H1 (cell line): ENCODE results near the gene WDFY4. TPM values are rescaled to one million over a fixed set of nuclear protein-coding genes. Genes with fewer than 3 reads are reported as not detected.
A peak's percentile ranks its signal among the peaks of the same experiment; 100 is the strongest.

Experiments used
- CTCF ChIA-PET: fragments of 300-600 bp; sonication (Branson Sonifier 250); formaldehyde crosslinking; loops from one replicate; lab custom pipeline; 2021; ENCODE audit not compliant: partially characterized antibody; lab: Charles Lee
- POLR2A ChIA-PET: fragments of 300-600 bp; sonication (Branson Sonifier 250); formaldehyde crosslinking; loops from one replicate; lab custom pipeline; 2021; ENCODE audit warnings: inconsistent platforms; ENCODE audit not compliant: partially characterized antibody; lab: Charles Lee
- DNase-seq, 2 experiments: peaks; one replicate each; pipeline versions ENCODE4 v3.0.0 to v3.0.0-alpha.2; 2010 to 2022; ENCODE audit warnings: low spot score in 2 of 2, low read depth in 1 of 2, mixed read lengths in 1 of 2
- FAIRE-seq: peaks from 2 replicates; lab custom pipeline; 2011; peaks lifted over from hg19 to GRCh38; lab: Jason Lieb, UNC
- H2AFZ ChIP-seq: 2 replicates; pipeline ENCODE4 v1.8.1; 2012; ENCODE audit warnings: low read length, inconsistent platforms
- H2AK5ac ChIP-seq: 2 replicates; pipeline ENCODE4 v1.6.1; 2013; ENCODE audit warnings: low read depth, low read length
- H2BK120ac ChIP-seq: replicated peaks from 2 replicates; pipeline ENCODE3; 2013; ENCODE audit warnings: low read depth, low read length, inconsistent platforms
- H2BK12ac ChIP-seq: 2 replicates; pipeline ENCODE4 v1.6.1; 2013; ENCODE audit warnings: low read depth, low read length
- H2BK15ac ChIP-seq: 2 replicates; pipeline ENCODE4 v1.6.1; 2013; ENCODE audit warnings: low read length
- H2BK20ac ChIP-seq: 2 replicates; pipeline ENCODE4 v1.6.1; 2013; ENCODE audit warnings: low read length
- H2BK5ac ChIP-seq: 2 replicates; pipeline ENCODE4 v1.6.1; 2013; ENCODE audit warnings: low read depth, low read length
- H3K14ac ChIP-seq: 2 replicates; pipeline ENCODE4 v1.6.1; 2013; ENCODE audit warnings: inconsistent platforms; ENCODE audit not compliant: insufficient read length
- H3K18ac ChIP-seq: 2 replicates; pipeline ENCODE4 v1.6.1; 2013; ENCODE audit warnings: low read length; ENCODE audit errors: extremely low read depth
- H3K23ac ChIP-seq: 2 replicates; pipeline ENCODE4 v1.6.1; 2013; ENCODE audit warnings: inconsistent platforms; ENCODE audit not compliant: insufficient read length
- H3K23me2 ChIP-seq: 2 replicates; pipeline ENCODE4 v1.6.1; 2013; ENCODE audit warnings: low read depth, low read length
- H3K27ac ChIP-seq: 2 replicates; pipeline ENCODE4 v1.6.1; 2011; ENCODE audit warnings: low read depth, low read length, inconsistent platforms
- H3K27me3 ChIP-seq, 4 experiments: replicated peaks in 1 of 4; 1 replicate in 1 of 4; 2 replicates in 3 of 4; pipeline versions ENCODE4 v1.6.1 to v1.8.1; 2011 to 2013; ENCODE audit warnings: low read length in 3 of 4, mild to moderate bottlenecking in 3 of 4, inconsistent platforms in 2 of 4, mixed read lengths in 2 of 4, moderate library complexity in 1 of 4; ENCODE audit not compliant: control insufficient read depth in 3 of 4, insufficient read depth in 3 of 4; ENCODE audit errors: extremely low read depth in 1 of 4
- H3K36me3 ChIP-seq, 4 experiments: 2 replicates each; pipeline versions ENCODE4 v1.6.1 to v1.8.1; 2011 to 2013; ENCODE audit warnings: mild to moderate bottlenecking in 4 of 4, low read length in 3 of 4, moderate library complexity in 2 of 4, control low read depth in 1 of 4, inconsistent platforms in 1 of 4; ENCODE audit not compliant: insufficient read depth in 4 of 4, control insufficient read depth in 2 of 4
- H3K4ac ChIP-seq: replicated peaks from 2 replicates; pipeline ENCODE3; 2013; ENCODE audit warnings: low read length, low read depth, mixed read lengths, inconsistent platforms; ENCODE audit not compliant: insufficient read length
- H3K4me1 ChIP-seq, 4 experiments: replicated peaks in 1 of 4; 1 replicate in 1 of 4; 2 replicates in 3 of 4; pipeline versions ENCODE4 v1.6.1 to v1.8.1; 2011 to 2013; ENCODE audit warnings: low read length in 3 of 4, inconsistent platforms in 2 of 4, mixed read lengths in 1 of 4; ENCODE audit not compliant: insufficient read depth in 4 of 4, control insufficient read depth in 3 of 4
- H3K4me2 ChIP-seq, 2 experiments: 2 replicates each; pipeline versions ENCODE4 v1.6.1 to v1.8.1; 2011 to 2013; ENCODE audit warnings: low read depth in 2 of 2, low read length in 2 of 2, control low read depth in 1 of 2, inconsistent platforms in 1 of 2, mild to moderate bottlenecking in 1 of 2; ENCODE audit not compliant: insufficient read depth in 1 of 2
- H3K4me3 ChIP-seq, 4 experiments: fragments of 200-600, 300-600 bp in 1 of 4; sonication (generic), shearing (Covaris generic), sonication (Bioruptor Twin) in 1 of 4; 2 replicates each; pipeline versions ENCODE4 v1.5.1 to v1.8.1; 2011 to 2016; ENCODE audit warnings: low read length in 4 of 4, low read depth in 3 of 4, control low read depth in 2 of 4, inconsistent platforms in 2 of 4, mild to moderate bottlenecking in 2 of 4, mixed read lengths in 1 of 4, moderate library complexity in 1 of 4; ENCODE audit not compliant: insufficient read depth in 2 of 4; ENCODE audit errors: extremely low read depth in 1 of 4
- H3K56ac ChIP-seq: replicated peaks from 2 replicates; pipeline ENCODE3; 2013; ENCODE audit warnings: low read depth, mild to moderate bottlenecking, mixed read lengths, low read length, inconsistent platforms; ENCODE audit not compliant: insufficient read length
- H3K79me1 ChIP-seq: 2 replicates; pipeline ENCODE4 v1.6.1; 2013; ENCODE audit warnings: low read depth, low read length, control low read depth
- H3K79me2 ChIP-seq, 2 experiments: 2 replicates each; pipeline versions ENCODE4 v1.6.1 to v1.8.1; 2012 to 2013; ENCODE audit warnings: low read length in 2 of 2, mild to moderate bottlenecking in 2 of 2, inconsistent platforms in 1 of 2; ENCODE audit not compliant: insufficient read depth in 2 of 2, control insufficient read depth in 1 of 2
- H3K9ac ChIP-seq, 4 experiments: replicated peaks in 1 of 4; 1 replicate in 1 of 4; 2 replicates in 3 of 4; pipeline versions ENCODE4 v1.6.1 to v1.8.1; 2011 to 2013; ENCODE audit warnings: low read depth in 3 of 4, low read length in 3 of 4, control low read depth in 2 of 4, mild to moderate bottlenecking in 2 of 4, moderate library complexity in 2 of 4, inconsistent platforms in 1 of 4; ENCODE audit errors: extremely low read depth in 1 of 4
- H3K9me3 ChIP-seq, 2 experiments: 2 replicates each; pipeline versions ENCODE4 v1.6.1 to v1.8.1; 2012 to 2013; ENCODE audit warnings: mild to moderate bottlenecking in 2 of 2, moderate library complexity in 2 of 2, control low read depth in 1 of 2, inconsistent platforms in 1 of 2, low read depth in 1 of 2, low read length in 1 of 2, mixed read lengths in 1 of 2; ENCODE audit not compliant: insufficient read depth in 2 of 2
- H4K20me1 ChIP-seq, 2 experiments: replicated peaks in 1 of 2; 2 replicates each; pipeline versions ENCODE3 to v1.8.1; 2011 to 2013; ENCODE audit warnings: inconsistent platforms in 2 of 2, low read length in 2 of 2, mild to moderate bottlenecking in 1 of 2; ENCODE audit not compliant: insufficient read depth in 2 of 2, control insufficient read depth in 1 of 2
- H4K5ac ChIP-seq: 2 replicates; pipeline ENCODE4 v1.6.1; 2013; ENCODE audit warnings: low read length, low read depth, mixed read lengths, inconsistent platforms; ENCODE audit not compliant: insufficient read length
- H4K8ac ChIP-seq: 2 replicates; pipeline ENCODE4 v1.8.0; 2013; ENCODE audit warnings: mild to moderate bottlenecking, moderate library complexity, low read length, inconsistent platforms; ENCODE audit not compliant: insufficient read depth; ENCODE audit errors: extremely low read depth
- H4K91ac ChIP-seq: replicated peaks from 2 replicates; pipeline ENCODE3; 2013; ENCODE audit warnings: low read length, mixed read lengths, inconsistent platforms; ENCODE audit not compliant: insufficient read length
- BACH1 ChIP-seq: IDR thresholded peaks from 2 replicates; pipeline ENCODE4 v1.6.1; 2012; ENCODE audit warnings: low read length, improper control_type of control experiment
- TAF1 ChIP-seq: IDR thresholded peaks from 2 replicates; pipeline ENCODE4 v1.6.1; 2011; ENCODE audit warnings: mild to moderate bottlenecking, low read depth, low read length
- WGBS, 2 experiments: shearing (Covaris generic) in 1 of 2; methylation state at CpG; one replicate each; pipeline versions ENCODE4 v1.1.6 to v1.1.7; 2013 to 2015; ENCODE audit warnings: low lambda C conversion rate in 2 of 2, mixed read lengths in 2 of 2, inconsistent platforms in 1 of 2, low coverage in 1 of 2, missing lambda C conversion rate in 1 of 2; ENCODE audit not compliant: insufficient replicate concordance in 2 of 2, insufficient coverage in 1 of 2, insufficient read length in 1 of 2; ENCODE audit errors: extremely low coverage in 1 of 2, missing lambda C conversion rate in 1 of 2; 5-methylcytosine and 5-hydroxymethylcytosine counted together
- polyA plus RNA-seq, 7 experiments: library from polyadenylated mRNA; depleted of rRNA in 3 of 7; stranded (reverse) in 5 of 7; unstranded in 2 of 7; fragments of >200 nt in 5 of 7; fragments of 200-250 nt in 2 of 7; gene quantifications; 1 replicate in 5 of 7; 2 replicates in 1 of 7; 4 replicates in 1 of 7; pipeline versions ENCODE4 v1.2.1 to v1.2.3, GENCODE V29; 2011 to 2013; ENCODE audit warnings: missing spikeins in 2 of 7, mixed read lengths in 2 of 7
- total RNA-seq: library from RNA; stranded (reverse); fragmentation: NEBNext Ultra II Directional; extraction: Animal tissue kit (Norgen Biotek cat#: 25700); gene quantifications from 2 replicates; pipeline ENCODE4 v1.2.1, GENCODE V29; 2021

WDFY4 gene
- total and polyA plus RNA-seq, 2 of the 8 experiments (the other 6 are each of a cell fraction or from before 2014, with no cell fraction given) = not detected

DNA sequence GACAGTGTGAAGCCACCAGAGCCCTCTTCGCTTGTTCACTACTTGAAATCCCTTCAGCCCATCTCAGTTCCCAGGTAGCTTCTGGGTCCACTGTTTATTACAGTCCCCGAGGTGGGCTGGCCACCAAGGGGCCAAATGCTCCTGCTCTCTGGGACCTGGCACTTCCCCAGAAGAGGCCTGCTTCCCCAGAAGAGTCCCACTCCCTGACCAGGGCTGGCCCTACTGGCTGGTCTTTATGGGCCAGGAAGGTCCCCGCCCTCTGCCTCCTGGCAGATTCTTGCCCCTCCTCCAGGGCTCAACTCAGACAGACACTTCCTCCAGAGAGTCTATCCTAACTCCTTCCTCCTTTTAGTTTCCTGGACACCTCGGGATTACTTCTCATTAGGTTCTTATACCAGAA is 325.6 kb downstream of the WDFY4 start:
- H3K27me3 ChIP-seq = no peaks in the 10 kb centered on the region; a peak in 1 of 7 replicates
- no peak overlapping the region for H4K8ac ChIP-seq
- ChIA-PET POLR2A (no interaction called here), CTCF (interaction anchor here (0.7 to 1.9 kb wide), 3 partner anchors 34 to 151 kb away, joined by 3 to 6 read pairs (median 3); no protein-coding TSS in a partner anchor)
- H4K5ac ChIP-seq = no peak overlapping the region
- H2BK5ac ChIP-seq = no peak overlapping the region
- no peak overlapping the region for H3K4me2 ChIP-seq
- no peaks in the 10 kb centered on the region for H3K79me1 ChIP-seq
- no peak overlapping the region for H3K4ac ChIP-seq
- H2BK20ac ChIP-seq = no peak overlapping the region
- H3K4me1 ChIP-seq = no peaks in the 10 kb centered on the region
- H3K27ac ChIP-seq = no peak overlapping the region
- H4K20me1 ChIP-seq = no peaks in the 10 kb centered on the region
- WGBS, 2 experiments = 71% methylated on average over 4 of the region's 4 CpGs; no CpG with 5 or more reads in 1 of the 2 experiments
- H3K23ac ChIP-seq = no peak overlapping the region
- H3K18ac ChIP-seq = no peak overlapping the region
- H3K56ac ChIP-seq = no peak overlapping the region
- no peak overlapping the region for H2AFZ ChIP-seq
- H3K36me3 ChIP-seq = no peaks in the 10 kb centered on the region
- H3K23me2 ChIP-seq = no peaks in the 10 kb centered on the region
- no peak overlapping the region for H2BK12ac ChIP-seq
- H3K4me3 ChIP-seq = no peak overlapping the region
- no peak overlapping the region for H2BK15ac ChIP-seq
- no peaks in the 10 kb centered on the region for H3K9me3 ChIP-seq
- H3K14ac ChIP-seq = no peak overlapping the region
- FAIRE-seq = no peak
- no peak overlapping the region for H3K9ac ChIP-seq
- H2BK120ac ChIP-seq = no peak overlapping the region
- H2AK5ac ChIP-seq = no peak overlapping the region
- peak in 1 of 2 experiments; percentile 11 for DNase-seq
- no peaks in the 10 kb centered on the region for H3K79me2 ChIP-seq
- TF ChIP-seq TAF1 = no peak
- no peak for TF ChIP-seq BACH1
- H4K91ac ChIP-seq = no peak overlapping the region
